ENCODE data around the gene RUBCNL. TPM values are rescaled to one million over a fixed set of nuclear protein-coding genes. Genes with fewer than 3 reads are reported as not detected.
A peak's percentile ranks its signal among the peaks of the same experiment; 100 is the strongest.

RUBCNL gene
- total RNA-seq, 1 donor, result 6.5 TPM

DNA sequence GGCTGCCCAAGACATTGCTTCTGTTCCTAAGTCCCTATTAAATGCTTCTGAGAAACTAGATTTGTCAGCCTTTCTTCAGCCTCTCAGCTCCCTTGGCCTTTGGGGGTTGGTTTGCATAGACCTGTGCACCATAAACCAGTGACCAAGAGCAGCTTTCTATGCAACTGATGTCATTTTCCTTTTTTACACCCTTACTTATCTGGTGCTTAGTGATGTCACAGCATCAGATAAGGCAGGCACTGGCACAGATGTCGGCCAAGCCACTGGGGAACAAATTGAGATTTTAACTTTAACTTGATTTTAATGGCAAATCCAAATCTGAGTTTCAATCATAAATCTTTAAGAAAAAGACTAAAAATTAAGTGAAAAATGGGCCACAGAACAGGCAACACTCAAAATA, 59.8 kb downstream of the RUBCNL start:
- no peaks in the 10 kb centered on the region for H3K79me2 ChIP-seq (ENCODE audit: insufficient read depth, low read length)
- TF ChIP-seq CTCF (IDR thresholded peaks at IDR 0.05; ENCODE audit: extremely low read depth, low read depth, low read length), result no peak
- no peak overlapping the region for H3K4me2 ChIP-seq (ENCODE audit: insufficient read depth, low read length)

GRCh38 chr13:46324976-46325375, 62.1 kb downstream of the RUBCNL start:
- Histone ChIP-seq H3K27ac (ENCODE audit: low read depth, low read length) (no peak overlapping the region), H3K36me3 (ENCODE audit: insufficient read depth, low read length) (no peaks in the 10 kb centered on the region), H3K4me2 (ENCODE audit: insufficient read depth, low read length) (no peak overlapping the region), H3K79me2 (ENCODE audit: insufficient read depth, low read length) (no peaks in the 10 kb centered on the region), H4K20me1 (ENCODE audit: insufficient read depth, low read length) (no peaks in the 10 kb centered on the region), H3K9me3 (ENCODE audit: low read depth, low read length) (no peaks in the 10 kb centered on the region), H2AFZ (ENCODE audit: low read length) (no peak overlapping the region), H3K27me3 (ENCODE audit: insufficient read depth, low read length) (no peaks in the 10 kb centered on the region), H3K4me1 (ENCODE audit: insufficient read depth, low read length) (peaks cover 6% of the 10 kb centered on the region), H3K4me3 (ENCODE audit: insufficient read depth, low read length) (no peak overlapping the region)
- TF ChIP-seq CTCF (IDR thresholded peaks at IDR 0.05; ENCODE audit: extremely low read depth, low read depth, low read length), result no peak
- DNase-seq (ENCODE audit: insufficient read length, low spot score, missing footprints), result peak; percentile 82

More for the DNA sequence above, 59.8 kb downstream of the RUBCNL start:
- no peaks in the 10 kb centered on the region for H3K36me3 ChIP-seq (ENCODE audit: insufficient read depth, low read length)
- no peak overlapping the region for H3K27ac ChIP-seq (ENCODE audit: low read depth, low read length)
- no peak overlapping the region for H2AFZ ChIP-seq (ENCODE audit: low read length)
- no peak for DNase-seq (ENCODE audit: insufficient read length, low spot score, missing footprints)
- H3K9me3 ChIP-seq (ENCODE audit: low read depth, low read length), result no peaks in the 10 kb centered on the region
- no peaks in the 10 kb centered on the region for H3K27me3 ChIP-seq (ENCODE audit: insufficient read depth, low read length)
- H3K4me3 ChIP-seq (ENCODE audit: insufficient read depth, low read length), result no peak overlapping the region
- H4K20me1 ChIP-seq (ENCODE audit: insufficient read depth, low read length), result no peaks in the 10 kb centered on the region
- peaks cover 6% of the 10 kb centered on the region for H3K4me1 ChIP-seq (ENCODE audit: insufficient read depth, low read length)

- Histone ChIP-seq H3K9me3 (ENCODE audit: low read depth, low read length) (no peaks in the 10 kb centered on the region), H4K20me1 (ENCODE audit: insufficient read depth, low read length) (no peaks in the 10 kb centered on the region), H3K27me3 (ENCODE audit: insufficient read depth, low read length) (no peaks in the 10 kb centered on the region), H2AFZ (ENCODE audit: low read length) (peak overlapping the region; percentile 43), H3K4me1 (ENCODE audit: insufficient read depth, low read length) (peaks cover 6% of the 10 kb centered on the region), H3K4me2 (ENCODE audit: insufficient read depth, low read length) (no peak overlapping the region), H3K79me2 (ENCODE audit: insufficient read depth, low read length) (no peaks in the 10 kb centered on the region), H3K36me3 (ENCODE audit: insufficient read depth, low read length) (no peaks in the 10 kb centered on the region), H3K27ac (ENCODE audit: low read depth, low read length) (no peak overlapping the region), H3K4me3 (ENCODE audit: insufficient read depth, low read length) (no peak overlapping the region)
- DNase-seq (ENCODE audit: insufficient read length, low spot score, missing footprints), result peak; percentile 88
- TF ChIP-seq CTCF (IDR thresholded peaks at IDR 0.05; ENCODE audit: extremely low read depth, low read depth, low read length), result peak; percentile 85
Measured at GRCh38 chr13:46321494-46322225, 65.4 kb downstream of the RUBCNL start.

DNA sequence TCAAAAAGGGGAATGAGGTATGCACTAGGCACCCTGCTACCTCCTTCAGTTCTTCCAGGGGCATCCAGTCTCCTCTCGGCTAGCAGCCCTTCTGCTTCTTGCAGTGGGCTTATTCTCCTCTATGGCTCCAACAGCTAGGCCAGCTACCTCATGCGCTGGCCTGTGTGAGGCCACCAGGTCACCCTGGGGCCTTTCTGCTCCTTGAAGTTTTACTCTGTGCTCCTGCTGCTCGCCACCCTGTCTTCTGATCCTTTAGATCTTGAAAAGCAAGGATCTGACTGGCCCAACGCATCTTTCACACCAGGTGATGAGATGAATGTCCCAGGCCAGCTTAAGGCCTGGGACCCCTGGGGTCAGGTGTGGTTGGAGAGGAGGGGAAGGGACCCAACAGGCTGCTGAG, 66.2 kb downstream of the RUBCNL start:
- Histone ChIP-seq H3K79me2 (ENCODE audit: insufficient read depth, low read length) (no peaks in the 10 kb centered on the region), H4K20me1 (ENCODE audit: insufficient read depth, low read length) (no peaks in the 10 kb centered on the region), H3K27me3 (ENCODE audit: insufficient read depth, low read length) (no peaks in the 10 kb centered on the region), H3K9me3 (ENCODE audit: low read depth, low read length) (no peaks in the 10 kb centered on the region), H3K4me2 (ENCODE audit: insufficient read depth, low read length) (no peak overlapping the region), H2AFZ (ENCODE audit: low read length) (no peak overlapping the region), H3K27ac (ENCODE audit: low read depth, low read length) (no peak overlapping the region), H3K4me1 (ENCODE audit: insufficient read depth, low read length) (peaks cover 6% of the 10 kb centered on the region), H3K36me3 (ENCODE audit: insufficient read depth, low read length) (no peaks in the 10 kb centered on the region), H3K4me3 (ENCODE audit: insufficient read depth, low read length) (no peak overlapping the region)
- no peak for DNase-seq (ENCODE audit: insufficient read length, low spot score, missing footprints)
- no peak for TF ChIP-seq CTCF (IDR thresholded peaks at IDR 0.05; ENCODE audit: extremely low read depth, low read depth, low read length)
